HG03378 (cell line): ENCODE results near the gene MMP19.

Experiments used
- ATAC-seq: cut with Tn5 transposase; IDR thresholded peaks from one replicate; pipeline ENCODE4 v1.9.1; 2021; ENCODE audit warnings: mild to moderate bottlenecking, moderate library complexity; ENCODE audit not compliant: unreplicated experiment

MMP19 gene

GRCh38 chr12:55816881-55817344 lies 25.8 kb downstream of the MMP19 start:
- no peak for ATAC-seq

GRCh38 chr12:55815473-55815872 lies 27.3 kb downstream of the MMP19 start:
- no peak for ATAC-seq

GRCh38 chr12:55814257-55814656 lies 28.5 kb downstream of the MMP19 start:
- no peak for ATAC-seq

GRCh38 chr12:55812088-55812487 lies 30.6 kb downstream of the MMP19 start:
- no peak for ATAC-seq

- no peak for ATAC-seq
Measured at GRCh38 chr12:55809274-55809673, 33.5 kb downstream of the MMP19 start.

- no peak for ATAC-seq
Measured at GRCh38 chr12:55806982-55807381, 35.8 kb downstream of the MMP19 start.

- ATAC-seq, result no peak
Measured at GRCh38 chr12:55797550-55797949, 45.2 kb downstream of the MMP19 start.

- no peak for ATAC-seq
Measured at GRCh38 chr12:55797068-55797467, 45.7 kb downstream of the MMP19 start.

- no peak for ATAC-seq
Measured at GRCh38 chr12:55795950-55796349, 46.8 kb downstream of the MMP19 start.

- no peak for ATAC-seq
Measured at GRCh38 chr12:55789893-55790292, 52.8 kb downstream of the MMP19 start.

GRCh38 chr12:55789171-55789570 lies 53.6 kb downstream of the MMP19 start:
- no peak for ATAC-seq

- no peak for ATAC-seq
Measured at GRCh38 chr12:55788546-55788945, 54.2 kb downstream of the MMP19 start.
